ENCODE measurements around the gene MLYCD.

The MLYCD gene

DNA sequence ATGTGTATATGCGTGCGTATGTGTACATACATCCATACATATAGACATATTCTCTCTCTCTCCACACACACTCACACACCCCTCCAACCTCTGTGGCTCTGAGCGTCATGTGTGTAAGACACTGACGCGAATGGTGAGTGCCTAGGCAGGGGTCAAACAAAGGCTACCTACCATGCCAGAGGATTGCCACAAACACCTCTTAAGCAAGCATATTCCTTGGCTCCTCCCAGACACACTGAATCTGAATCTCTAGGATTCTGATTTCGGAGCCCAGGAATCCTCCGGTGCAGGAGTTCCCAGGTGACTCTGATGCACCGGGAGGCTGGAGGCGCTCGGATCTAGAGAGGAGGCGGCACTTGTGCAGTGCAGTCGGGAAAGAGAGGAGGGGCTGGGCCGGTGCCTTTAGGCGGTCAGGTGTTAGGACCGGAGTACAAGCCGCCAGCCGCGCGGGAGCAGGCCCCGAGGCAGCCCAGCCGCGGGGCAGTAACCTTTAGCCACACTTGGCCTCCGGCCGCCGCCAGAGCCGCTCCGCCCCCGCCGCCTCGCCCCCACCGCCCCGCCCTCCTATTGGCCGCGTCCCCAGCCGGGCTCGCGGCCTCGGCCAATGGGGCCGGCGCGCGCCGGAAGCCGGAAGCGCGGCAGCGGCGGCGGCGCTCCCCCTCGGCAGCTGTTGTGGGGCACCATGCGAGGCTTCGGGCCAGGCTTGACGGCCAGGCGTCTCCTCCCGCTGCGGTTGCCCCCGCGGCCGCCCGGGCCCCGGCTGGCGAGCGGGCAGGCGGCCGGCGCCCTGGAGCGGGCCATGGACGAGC lies at the start of gene MLYCD:
Gene MLYCD, plus strand, starts transcription at position 653 of the 809 bp plus-strand sequence. Its CDS starts 30 bp downstream, at position 683.
- H3K4me3 Mint-ChIP-seq, result peak within 1 kb of the TSS; percentile 99
- peaks cover 23% of the 10 kb centered on the region for H3K4me1 Mint-ChIP-seq (ENCODE audit: low read depth)
- peaks cover 5% of the 10 kb centered on the region for H3K36me3 Mint-ChIP-seq (ENCODE audit: low read depth)
- peak; percentile 77 for DNase-seq (ENCODE audit: low spot score)
- H3K27me3 Mint-ChIP-seq (ENCODE audit: low read depth), result peaks cover 9% of the 10 kb centered on the region
- no peaks in the 10 kb centered on the region for H3K9me3 Mint-ChIP-seq
- H3K27ac Mint-ChIP-seq, result peak within 1 kb of the TSS; percentile 86

DNA sequence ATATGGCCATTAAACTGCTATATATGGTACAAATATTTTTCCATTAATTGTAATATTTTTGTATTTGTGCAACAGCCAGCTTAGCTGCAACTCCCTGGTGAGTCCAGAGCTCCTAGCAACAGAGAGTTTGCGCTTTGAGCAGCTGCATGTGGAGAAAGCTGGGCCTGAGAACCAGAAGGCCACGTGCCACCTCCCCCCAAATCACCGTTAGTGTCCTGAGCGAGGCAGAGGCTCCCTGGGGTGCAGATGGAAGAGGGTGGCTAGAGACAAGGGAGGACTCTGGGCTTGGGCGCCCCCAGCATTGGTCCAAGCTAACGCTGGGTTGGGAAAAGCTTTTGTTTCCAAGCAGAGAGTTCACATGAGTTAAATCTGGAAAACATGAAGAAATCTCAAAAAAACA lies 49.5 kb upstream of the MLYCD start:
- no peaks in the 10 kb centered on the region for H3K4me1 Mint-ChIP-seq (ENCODE audit: low read depth)
- no peaks in the 10 kb centered on the region for H3K9me3 Mint-ChIP-seq
- H3K27me3 Mint-ChIP-seq (ENCODE audit: low read depth), result peaks cover 2% of the 10 kb centered on the region

DNA sequence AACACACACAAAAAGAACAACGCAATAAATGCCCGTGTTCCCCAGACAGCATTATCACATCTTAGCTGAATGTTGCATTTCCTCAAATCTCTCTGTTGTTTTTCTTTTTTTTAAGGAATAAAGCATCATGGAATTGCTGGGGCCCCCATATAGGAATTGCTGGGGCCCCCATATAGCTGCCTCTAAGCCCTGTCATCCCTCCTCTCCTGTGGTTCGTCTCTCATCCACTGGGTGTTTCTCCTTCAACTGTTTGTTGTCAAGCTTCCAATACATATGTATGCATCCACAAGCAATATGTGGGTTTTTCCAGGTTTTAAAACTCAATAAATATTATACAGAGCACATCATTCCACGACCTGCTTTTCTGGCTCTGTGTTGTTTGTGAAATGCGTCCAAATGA lies 48.0 kb upstream of the MLYCD start:
- Mint-ChIP-seq H3K27ac (no peak overlapping the region), H3K4me3 (no peak overlapping the region), H3K4me1 (ENCODE audit: low read depth) (no peaks in the 10 kb centered on the region), H3K27me3 (ENCODE audit: low read depth) (peaks cover 2% of the 10 kb centered on the region), H3K36me3 (ENCODE audit: low read depth) (no peaks in the 10 kb centered on the region), H3K9me3 (no peaks in the 10 kb centered on the region)
- DNase-seq (ENCODE audit: low spot score), result no peak

More for the DNA sequence above, 49.5 kb upstream of the MLYCD start:
- Mint-ChIP-seq H3K27ac (no peak overlapping the region), H3K36me3 (ENCODE audit: low read depth) (no peaks in the 10 kb centered on the region), H3K4me3 (no peak overlapping the region)
- DNase-seq (ENCODE audit: low spot score), result no peak

DNA sequence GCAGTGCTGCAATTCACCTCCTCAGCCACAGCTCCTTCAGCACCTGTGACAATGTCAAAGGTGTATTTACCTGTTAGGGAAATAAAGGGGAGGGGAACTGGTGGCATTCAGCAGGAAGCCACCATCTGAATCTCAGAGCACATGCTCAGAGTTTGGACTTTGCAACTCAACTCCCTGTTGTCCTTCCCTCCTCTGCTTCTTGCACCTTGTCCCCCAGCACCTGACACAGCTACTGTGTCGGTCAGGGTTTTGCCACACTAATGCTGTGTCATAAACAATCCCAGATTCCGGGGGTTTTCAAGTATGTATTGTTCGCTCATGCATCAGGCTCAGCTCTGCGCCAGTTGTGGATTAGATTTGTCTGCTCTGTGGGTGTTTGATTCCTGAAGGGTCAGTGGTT lies 47.4 kb upstream of the MLYCD start:
- Mint-ChIP-seq H3K4me3 (no peak overlapping the region), H3K27ac (no peak overlapping the region), H3K4me1 (ENCODE audit: low read depth) (no peaks in the 10 kb centered on the region), H3K36me3 (ENCODE audit: low read depth) (no peaks in the 10 kb centered on the region), H3K27me3 (ENCODE audit: low read depth) (peaks cover 2% of the 10 kb centered on the region), H3K9me3 (no peaks in the 10 kb centered on the region)
- no peak for DNase-seq (ENCODE audit: low spot score)

DNA sequence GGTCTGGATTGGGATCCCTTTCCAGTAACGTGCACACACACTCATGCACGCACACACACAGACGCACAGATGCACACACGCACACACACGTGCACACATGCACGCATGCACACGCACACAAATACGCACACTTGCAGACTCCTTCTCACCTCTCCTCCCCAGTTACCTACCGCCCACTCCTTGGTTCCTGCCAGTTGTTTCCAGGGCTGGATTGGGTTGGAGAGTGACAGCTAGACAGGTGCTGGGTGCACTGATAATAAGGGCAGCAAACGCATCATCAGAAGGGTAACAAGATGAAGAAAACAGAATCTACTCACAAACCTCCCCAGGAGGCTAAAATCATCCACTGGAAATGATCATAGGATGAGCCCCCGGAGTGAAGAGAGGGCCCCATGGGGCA lies 46.1 kb upstream of the MLYCD start:
- Mint-ChIP-seq H3K4me3 (no peak overlapping the region), H3K9me3 (no peaks in the 10 kb centered on the region), H3K4me1 (ENCODE audit: low read depth) (no peaks in the 10 kb centered on the region), H3K36me3 (ENCODE audit: low read depth) (no peaks in the 10 kb centered on the region), H3K27me3 (ENCODE audit: low read depth) (peaks cover 2% of the 10 kb centered on the region), H3K27ac (no peak overlapping the region)
- no peak for DNase-seq (ENCODE audit: low spot score)

DNA sequence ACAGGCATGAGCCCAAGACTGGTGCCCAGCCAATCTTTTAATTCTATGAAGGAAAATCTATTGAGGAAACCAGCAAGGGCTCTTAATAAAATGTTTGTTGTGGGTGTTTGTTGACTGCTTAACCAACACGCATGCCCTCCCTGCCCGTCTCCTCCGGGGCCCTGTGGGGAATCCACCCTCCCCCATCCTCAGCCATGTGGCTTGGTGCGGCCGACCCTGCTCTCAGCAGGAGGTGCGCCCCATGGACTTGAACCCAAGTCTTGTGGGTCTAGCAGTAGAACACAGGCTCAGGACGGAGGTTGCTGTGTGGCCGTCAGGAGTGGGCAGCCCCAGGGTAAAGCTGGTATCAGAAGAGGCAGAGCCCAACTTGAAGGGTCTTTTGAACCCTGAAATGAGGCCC lies 45.1 kb upstream of the MLYCD start:
- Mint-ChIP-seq H3K36me3 (ENCODE audit: low read depth) (no peaks in the 10 kb centered on the region), H3K9me3 (no peaks in the 10 kb centered on the region), H3K27me3 (ENCODE audit: low read depth) (peaks cover 2% of the 10 kb centered on the region), H3K4me3 (no peak overlapping the region), H3K4me1 (ENCODE audit: low read depth) (no peaks in the 10 kb centered on the region), H3K27ac (no peak overlapping the region)
- DNase-seq (ENCODE audit: low spot score), result no peak

DNA sequence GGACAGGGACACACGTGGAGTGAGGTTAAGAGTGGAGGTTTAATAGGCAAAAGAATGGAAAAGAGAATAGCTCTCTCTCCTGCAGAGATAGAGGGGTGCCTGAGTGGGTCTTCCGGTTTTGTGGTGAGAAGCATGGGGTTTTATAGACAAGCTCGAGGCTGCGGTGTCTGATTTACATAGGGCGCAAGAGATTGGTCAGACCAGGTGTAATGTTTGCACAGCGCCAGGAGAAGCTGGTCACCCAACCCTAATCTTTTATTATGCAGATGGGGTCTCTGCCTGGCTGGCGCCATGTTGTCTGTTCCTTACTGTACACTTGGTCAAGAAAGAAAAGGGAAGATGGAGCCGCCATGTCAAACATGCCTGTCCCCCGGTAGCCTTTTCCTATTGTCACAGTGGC lies 44.5 kb upstream of the MLYCD start:
- H3K4me1 Mint-ChIP-seq (ENCODE audit: low read depth), result no peaks in the 10 kb centered on the region
- no peak overlapping the region for H3K4me3 Mint-ChIP-seq
- H3K9me3 Mint-ChIP-seq, result no peaks in the 10 kb centered on the region
- no peaks in the 10 kb centered on the region for H3K36me3 Mint-ChIP-seq (ENCODE audit: low read depth)
- no peak for DNase-seq (ENCODE audit: low spot score)
- H3K27me3 Mint-ChIP-seq (ENCODE audit: low read depth), result peaks cover under 1% of the 10 kb centered on the region
- H3K27ac Mint-ChIP-seq, result no peak overlapping the region

DNA sequence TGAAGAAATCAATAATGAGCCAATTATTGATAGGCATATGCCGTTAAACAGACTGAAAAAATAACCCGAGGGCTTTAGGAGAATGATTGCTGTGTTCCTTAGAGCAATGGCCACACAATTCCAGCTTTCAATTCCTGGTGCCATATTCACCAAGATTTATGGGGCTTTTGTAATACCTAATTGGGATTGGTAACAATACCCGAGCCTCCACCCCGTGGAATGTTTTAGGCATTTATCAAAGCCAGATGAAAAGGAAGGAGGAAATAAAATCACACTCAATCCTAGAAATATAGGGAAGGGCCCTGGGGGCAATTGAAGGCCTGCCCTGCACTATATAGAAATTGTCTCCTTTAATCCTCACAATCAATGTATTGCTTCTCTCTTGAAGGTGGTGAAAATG lies 42.1 kb upstream of the MLYCD start:
- Mint-ChIP-seq H3K27me3 (ENCODE audit: low read depth) (no peaks in the 10 kb centered on the region), H3K27ac (no peak overlapping the region), H3K4me1 (ENCODE audit: low read depth) (no peaks in the 10 kb centered on the region), H3K9me3 (no peaks in the 10 kb centered on the region), H3K4me3 (no peak overlapping the region), H3K36me3 (ENCODE audit: low read depth) (no peaks in the 10 kb centered on the region)
- DNase-seq (ENCODE audit: low spot score), result no peak

DNA sequence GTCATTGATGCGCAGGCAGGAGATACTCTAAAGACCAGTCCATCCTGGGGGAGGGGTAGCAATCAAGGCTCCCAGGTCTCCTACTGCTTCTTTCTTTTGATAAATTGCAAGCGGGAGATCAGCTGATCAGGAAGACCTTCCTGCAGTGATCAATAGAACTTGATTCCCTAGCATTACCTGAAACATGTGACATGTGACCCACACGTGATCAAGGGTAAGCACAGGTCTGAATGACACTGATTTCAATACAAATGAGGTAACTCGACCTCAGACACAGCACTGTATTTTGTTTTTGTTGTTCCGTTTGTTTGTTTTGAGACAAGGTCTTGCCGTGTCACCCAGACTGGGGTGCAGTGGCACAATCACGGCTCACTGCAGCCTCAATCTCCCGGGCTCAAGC lies 39.6 kb upstream of the MLYCD start:
- no peaks in the 10 kb centered on the region for H3K36me3 Mint-ChIP-seq (ENCODE audit: low read depth)
- no peak overlapping the region for H3K4me3 Mint-ChIP-seq
- no peaks in the 10 kb centered on the region for H3K27me3 Mint-ChIP-seq (ENCODE audit: low read depth)
- H3K4me1 Mint-ChIP-seq (ENCODE audit: low read depth), result no peaks in the 10 kb centered on the region
- no peaks in the 10 kb centered on the region for H3K9me3 Mint-ChIP-seq
- DNase-seq (ENCODE audit: low spot score), result no peak
- H3K27ac Mint-ChIP-seq, result no peak overlapping the region

DNA sequence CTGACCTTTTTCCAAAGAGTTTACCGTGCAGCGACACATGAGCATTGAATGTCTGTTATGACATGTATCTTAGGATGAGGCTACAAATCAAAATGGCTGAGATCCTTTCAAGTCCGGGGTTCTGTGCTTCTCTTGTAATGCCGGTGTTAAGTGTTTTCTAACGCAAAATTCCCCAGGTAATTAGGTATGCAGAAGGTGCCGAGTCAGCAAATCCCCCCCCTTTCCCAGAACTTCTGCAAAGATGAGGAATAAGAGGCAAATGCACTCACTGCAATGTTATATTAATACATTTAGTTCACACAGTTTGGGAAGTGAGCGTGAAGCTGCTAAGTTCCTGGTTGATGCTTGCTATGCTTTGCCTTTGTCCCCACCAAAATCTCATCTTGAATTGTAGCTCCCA lies 36.3 kb upstream of the MLYCD start:
- no peak overlapping the region for H3K4me3 Mint-ChIP-seq
- no peaks in the 10 kb centered on the region for H3K4me1 Mint-ChIP-seq (ENCODE audit: low read depth)
- no peak overlapping the region for H3K27ac Mint-ChIP-seq
- H3K9me3 Mint-ChIP-seq, result no peaks in the 10 kb centered on the region
- H3K27me3 Mint-ChIP-seq (ENCODE audit: low read depth), result peaks cover 14% of the 10 kb centered on the region
- H3K36me3 Mint-ChIP-seq (ENCODE audit: low read depth), result no peaks in the 10 kb centered on the region
- DNase-seq (ENCODE audit: low spot score), result no peak

DNA sequence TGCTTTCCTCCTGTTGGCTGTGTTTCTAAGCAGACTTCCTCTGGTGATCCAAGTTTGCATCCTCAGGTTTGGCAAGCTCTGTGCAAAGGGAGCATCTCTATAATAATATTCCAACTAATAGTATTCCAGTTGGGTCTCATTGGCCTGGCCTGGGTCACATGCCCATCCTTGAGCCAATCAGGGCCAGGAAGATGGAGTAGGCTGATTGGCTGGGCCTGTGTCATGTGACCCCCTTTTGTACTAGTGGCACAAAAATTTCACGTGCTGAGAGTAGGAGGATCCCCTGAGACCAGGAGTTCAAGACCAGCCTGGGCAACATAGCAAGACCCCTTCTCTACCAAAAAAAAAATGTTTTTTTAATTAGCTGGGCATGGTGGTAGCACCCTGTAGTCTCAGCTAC lies 35.2 kb upstream of the MLYCD start:
- H3K27ac Mint-ChIP-seq, result no peak overlapping the region
- no peaks in the 10 kb centered on the region for H3K36me3 Mint-ChIP-seq (ENCODE audit: low read depth)
- H3K4me1 Mint-ChIP-seq (ENCODE audit: low read depth), result no peaks in the 10 kb centered on the region
- DNase-seq (ENCODE audit: low spot score), result no peak
- no peak overlapping the region for H3K4me3 Mint-ChIP-seq
- peaks cover 14% of the 10 kb centered on the region for H3K27me3 Mint-ChIP-seq (ENCODE audit: low read depth)
- no peaks in the 10 kb centered on the region for H3K9me3 Mint-ChIP-seq

DNA sequence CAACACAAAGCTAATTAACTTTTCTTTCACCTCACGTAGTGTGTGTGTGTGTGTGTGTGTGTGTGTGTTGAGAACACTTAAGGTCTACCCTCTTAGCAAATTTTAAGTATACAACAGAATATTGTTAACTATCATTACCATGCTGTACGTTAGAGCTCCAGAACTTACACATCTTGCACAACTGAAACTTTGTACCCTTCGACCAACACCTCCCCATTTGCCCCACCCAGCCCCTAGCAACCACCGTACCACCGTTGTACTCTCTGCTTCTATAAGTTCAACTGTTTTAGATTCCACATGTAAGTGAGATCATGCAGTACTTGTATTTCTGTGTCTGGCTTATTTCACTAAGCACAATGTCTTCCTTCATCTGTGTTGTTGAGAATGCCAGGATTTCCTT lies 28.1 kb upstream of the MLYCD start:
- Mint-ChIP-seq H3K9me3 (no peaks in the 10 kb centered on the region), H3K36me3 (ENCODE audit: low read depth) (no peaks in the 10 kb centered on the region), H3K4me3 (no peak overlapping the region), H3K27ac (no peak overlapping the region), H3K4me1 (ENCODE audit: low read depth) (no peaks in the 10 kb centered on the region), H3K27me3 (ENCODE audit: low read depth) (peaks cover 32% of the 10 kb centered on the region)
- no peak for DNase-seq (ENCODE audit: low spot score)

DNA sequence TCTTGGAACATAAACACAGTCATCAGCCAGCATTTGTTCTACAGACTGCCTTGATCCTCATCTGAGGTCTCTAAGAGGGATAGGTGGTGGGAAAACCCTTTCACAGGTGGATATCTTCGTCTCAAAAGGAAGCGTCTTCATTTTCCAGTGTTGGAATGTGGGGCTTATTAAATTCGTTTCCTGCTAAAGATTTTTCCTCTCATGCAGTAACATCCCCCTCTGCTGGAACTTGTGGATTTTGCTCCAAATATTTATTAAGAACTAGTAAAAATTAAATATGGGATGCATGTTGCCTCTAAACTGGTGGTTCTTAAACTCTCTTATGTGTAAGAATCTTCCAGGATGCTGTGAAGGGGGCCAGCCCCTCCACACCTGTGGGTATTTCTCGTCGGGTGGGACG lies 20.1 kb upstream of the MLYCD start:
- Mint-ChIP-seq H3K36me3 (ENCODE audit: low read depth) (no peaks in the 10 kb centered on the region), H3K27me3 (ENCODE audit: low read depth) (peaks cover 13% of the 10 kb centered on the region), H3K27ac (no peak overlapping the region), H3K4me3 (no peak overlapping the region), H3K4me1 (ENCODE audit: low read depth) (no peaks in the 10 kb centered on the region), H3K9me3 (no peaks in the 10 kb centered on the region)
- no peak for DNase-seq (ENCODE audit: low spot score)

DNA sequence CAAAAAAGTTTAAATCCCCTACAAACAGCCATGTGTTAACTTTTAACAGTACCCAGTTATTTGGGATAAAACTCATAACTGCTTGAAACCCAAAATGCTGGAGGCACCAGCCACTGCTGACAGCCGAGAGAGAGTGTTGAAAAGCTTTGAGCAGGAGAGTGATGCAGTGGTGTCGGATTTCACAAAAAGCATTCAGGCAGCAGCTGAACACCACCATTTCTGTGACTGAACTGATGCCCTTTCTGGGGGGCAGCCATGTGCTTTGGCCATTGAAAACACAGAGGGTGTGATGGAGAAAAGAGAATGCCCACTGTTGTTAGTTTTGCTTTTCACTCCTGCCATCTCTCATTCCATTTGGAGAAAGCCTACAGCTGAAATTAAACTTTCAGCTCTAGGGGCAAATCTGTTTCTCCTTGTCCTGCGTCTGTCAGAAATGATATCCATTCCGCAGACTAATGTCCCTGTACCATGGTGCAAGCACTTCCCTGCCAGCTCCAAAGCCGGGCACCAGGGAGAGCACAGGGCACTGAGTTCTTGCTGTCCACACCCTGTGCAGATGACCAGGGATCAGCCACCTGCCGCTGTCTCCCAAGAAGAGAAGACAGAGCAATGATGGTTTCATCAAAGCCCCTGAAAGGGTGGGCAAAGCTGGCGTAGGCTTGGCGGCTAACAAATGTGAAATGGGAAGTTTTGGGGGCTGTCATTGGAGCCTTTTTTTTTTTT lies 16.6 kb upstream of the MLYCD start:
- no peak for DNase-seq (ENCODE audit: low spot score)
- no peaks in the 10 kb centered on the region for H3K36me3 Mint-ChIP-seq (ENCODE audit: low read depth)
- H3K27ac Mint-ChIP-seq, result no peak overlapping the region
- no peak overlapping the region for H3K4me3 Mint-ChIP-seq
- H3K27me3 Mint-ChIP-seq (ENCODE audit: low read depth), result peaks cover 5% of the 10 kb centered on the region
- no peaks in the 10 kb centered on the region for H3K9me3 Mint-ChIP-seq
- no peaks in the 10 kb centered on the region for H3K4me1 Mint-ChIP-seq (ENCODE audit: low read depth)
